GM11168 (cell line): ENCODE data around the gene DGUOK.

ENCODE experiments used
- in situ Hi-C: fragments of 300-500 bp; cut with MboI; formaldehyde crosslinking; loops from one replicate; pipeline ENCODE4 v1.12.0; 2022; ENCODE audit warnings: low sequenced_read_pairs; ENCODE audit not compliant: unreplicated experiment

The DGUOK gene

GRCh38 chr2:73944714-73945113 is 18.0 kb downstream of the DGUOK start:
- in situ Hi-C loops: no loop called here

GRCh38 chr2:73946215-73946614 is 19.5 kb downstream of the DGUOK start:
- in situ Hi-C loops: no loop called here

- in situ Hi-C loops: no loop called here
These were observed 20.0 kb downstream of the DGUOK start for GRCh38 chr2:73946666-73947065.

- in situ Hi-C loops: no loop called here
These were observed 20.8 kb downstream of the DGUOK start for GRCh38 chr2:73947412-73948018.

- in situ Hi-C loops: no loop called here
These were observed 23.1 kb downstream of the DGUOK start for GRCh38 chr2:73949802-73950201.

- in situ Hi-C loops: no loop called here
These were observed 26.1 kb downstream of the DGUOK start for GRCh38 chr2:73952499-73953446.

GRCh38 chr2:73956218-73956865 is 29.7 kb downstream of the DGUOK start:
- in situ Hi-C loops: no loop called here

- in situ Hi-C loops: no loop called here
These were observed 34.6 kb downstream of the DGUOK start for GRCh38 chr2:73961274-73961673.

GRCh38 chr2:73961823-73962615 is 35.3 kb downstream of the DGUOK start:
- in situ Hi-C loops: no loop called here

- in situ Hi-C loops: no loop called here
These were observed 36.1 kb downstream of the DGUOK start for GRCh38 chr2:73962798-73963197.

GRCh38 chr2:73963385-73964120 is 36.9 kb downstream of the DGUOK start:
- in situ Hi-C loops: no loop called here

- in situ Hi-C loops: no loop called here
These were observed 37.5 kb downstream of the DGUOK start for GRCh38 chr2:73964223-73964622.

GRCh38 chr2:73965053-73965452 is 38.4 kb downstream of the DGUOK start:
- in situ Hi-C loops: no loop called here

- in situ Hi-C loops: no loop called here
These were observed 41.8 kb downstream of the DGUOK start for GRCh38 chr2:73968357-73968937.

GRCh38 chr2:73969356-73969755 is 42.7 kb downstream of the DGUOK start:
- in situ Hi-C loops: no loop called here

- in situ Hi-C loops: no loop called here
These were observed 43.6 kb downstream of the DGUOK start for GRCh38 chr2:73970141-73970803.

GRCh38 chr2:73970850-73971471 is 44.3 kb downstream of the DGUOK start:
- in situ Hi-C loops: no loop called here

GRCh38 chr2:73971722-73972121 is 45.0 kb downstream of the DGUOK start:
- in situ Hi-C loops: no loop called here
